K562 (cell line): Measurements from ENCODE around the gene DTD1. TPM values are rescaled to one million over a fixed set of nuclear protein-coding genes. Genes with fewer than 3 reads are reported as not detected.

Experiments
- ATAC-seq: fragments of 200-7000 bp; cut with Tn5 transposase; 3 replicates; pipeline ENCODE4 v1.9.1; 2020; ENCODE audit warnings: moderate library complexity
- BruUV-seq: library from RNA; stranded (reverse); fragments of 400-500 nt; replicated peaks from 2 replicates; lab custom pipeline; 2021; lab: Mats Ljungman, UMichigan
- CTCF ChIA-PET: fragments of 300-600 bp; formaldehyde crosslinking; extraction: SDS; loops from one replicate; lab custom pipeline; 2021; ENCODE audit warnings: low intra/inter-chr PET ratio; lab: Yijun Ruan, JAX
- POLR2A ChIA-PET: fragments of 300-600, 350-650 bp; sonication (Branson Sonifier 250); formaldehyde crosslinking; extraction: SDS; loops from one replicate; lab custom pipeline; 2021; ENCODE audit warnings: antibody characterized with exemption, inconsistent platforms; lab: Yijun Ruan, JAX
- DNase-seq, 4 experiments: peaks; one replicate each; pipeline versions ENCODE4 v3.0.0 to v3.0.0-alpha.2; 2011 to 2018; ENCODE audit warnings: low spot score in 3 of 4, mixed read lengths in 3 of 4; ENCODE audit errors: extremely low read depth in 1 of 4
- FAIRE-seq: peaks from 2 replicates; lab custom pipeline; 2011; peaks lifted over from hg19 to GRCh38; lab: Jason Lieb, UNC
- H2AFZ ChIP-seq: 2 replicates; pipeline ENCODE4 v1.6.0; 2011; ENCODE audit warnings: low read depth, low read length, control low read depth, inconsistent platforms
- H3K27ac ChIP-seq: fragments of 200-600 bp; 3 replicates; pipeline ENCODE4 v1.8.0; 2011; ENCODE audit warnings: low read depth, mild to moderate bottlenecking, control low read depth, inconsistent platforms, low read length, moderate library complexity, mixed read lengths; ENCODE audit errors: extremely low read depth
- H3K27me3 ChIP-seq, 2 experiments: fragments of 300-600 bp in 1 of 2; 2 replicates in 1 of 2; 3 replicates in 1 of 2; pipeline versions ENCODE4 v1.6.0 to v1.8.0; 2011; ENCODE audit warnings: inconsistent platforms in 2 of 2, low read length in 2 of 2, mild to moderate bottlenecking in 1 of 2, mixed read lengths in 1 of 2, moderate library complexity in 1 of 2; ENCODE audit not compliant: control insufficient read depth in 2 of 2, insufficient read depth in 2 of 2
- H3K36me3 ChIP-seq: fragments of 300-600 bp; 3 replicates; pipeline ENCODE4 v1.8.0; 2011; ENCODE audit warnings: mild to moderate bottlenecking, low read length, inconsistent platforms; ENCODE audit not compliant: control insufficient read depth, insufficient read depth
- H3K4me1 ChIP-seq, 2 experiments: fragments of 200-600 bp in 1 of 2; replicated peaks in 1 of 2; 2 replicates in 1 of 2; 3 replicates in 1 of 2; pipeline versions ENCODE4 v1.5.1 to v1.8.0; 2011; ENCODE audit warnings: inconsistent platforms in 2 of 2, low read length in 2 of 2, mild to moderate bottlenecking in 1 of 2, mixed read lengths in 1 of 2, moderate library complexity in 1 of 2; ENCODE audit not compliant: control insufficient read depth in 2 of 2, insufficient read depth in 2 of 2
- H3K4me2 ChIP-seq: 2 replicates; pipeline ENCODE4 v1.6.1; 2011; ENCODE audit warnings: low read length, control low read depth, inconsistent platforms, mixed read lengths; ENCODE audit not compliant: insufficient read depth
- H3K4me3 ChIP-seq: fragments of 200-600 bp; sonication (generic), shearing (Covaris generic); 2 replicates; pipeline ENCODE4 v1.5.1; 2016; ENCODE audit warnings: control low read depth, inconsistent platforms
- H3K79me2 ChIP-seq: fragments of 200-600 bp; 3 replicates; pipeline ENCODE4 v1.8.0; 2011; ENCODE audit warnings: low read length, inconsistent platforms; ENCODE audit not compliant: control insufficient read depth, insufficient read depth
- H3K9ac ChIP-seq, 2 experiments: 2 replicates each; pipeline versions ENCODE4 v1.6.0 to v1.6.1; 2011; ENCODE audit warnings: low read depth in 2 of 2, low read length in 2 of 2, control low read depth in 1 of 2, inconsistent platforms in 1 of 2, mild to moderate bottlenecking in 1 of 2, mixed read lengths in 1 of 2; ENCODE audit not compliant: insufficient read depth in 1 of 2
- H3K9me1 ChIP-seq: one replicate; pipeline ENCODE4 v1.6.0; 2011; ENCODE audit warnings: inconsistent platforms, mild to moderate bottlenecking, low read length, moderate library complexity; ENCODE audit not compliant: control insufficient read depth, insufficient read depth
- H3K9me3 ChIP-seq: replicated peaks from 2 replicates; pipeline ENCODE4 v1.5.1; 2011; ENCODE audit warnings: low read depth, low read length, inconsistent platforms; ENCODE audit not compliant: control insufficient read depth, insufficient read depth
- H4K20me1 ChIP-seq: replicated peaks from 2 replicates; pipeline ENCODE4 v1.6.1; 2011; ENCODE audit warnings: low read length, inconsistent platforms, mixed read lengths; ENCODE audit not compliant: control insufficient read depth, insufficient read depth
- CBX2 ChIP-seq: fragments of 200-600 bp; sonication (generic); IDR thresholded peaks from one replicate; pipeline ENCODE4 v1.6.1; 2012; ENCODE audit warnings: mild to moderate bottlenecking, low read length, inconsistent platforms; ENCODE audit not compliant: insufficient read depth, poor library complexity, severe bottlenecking
- RAD21 ChIP-seq, 2 experiments: fragments of 250-450 bp in 1 of 2; fragments of 450-650 bp in 1 of 2; sonication (Bioruptor Pico) in 1 of 2; formaldehyde crosslinking in 1 of 2; IDR thresholded peaks in 1 of 2; conservative IDR thresholded peaks in 1 of 2; 2 replicates each; pipeline versions ENCODE4 v1.4.0 to v1.8.0; 2020 to 2022; ENCODE audit warnings: mild to moderate bottlenecking in 2 of 2, moderate library complexity in 1 of 2
- SMC3 ChIP-seq: conservative IDR thresholded peaks from 2 replicates; pipeline ENCODE4 v1.6.1; 2011; ENCODE audit warnings: low read depth, low read length, improper control_type of control experiment; ENCODE audit not compliant: insufficient read depth
- ZNF449 ChIP-seq: fragments of 250-450 bp; sonication (Bioruptor Pico); IDR thresholded peaks from 2 replicates; pipeline ENCODE4 v1.8.0; 2022; ENCODE audit warnings: moderate library complexity, mild to moderate bottlenecking, inconsistent platforms
- ZNF655 ChIP-seq: fragments of 250-450 bp; sonication (Bioruptor Pico); IDR thresholded peaks from 2 replicates; pipeline ENCODE4 v1.5.0; 2021
- WGBS: fragments of 100-300 bp; shearing (Covaris generic); methylation state at CpG from one replicate; pipeline ENCODE4 v1.1.6; 2016; ENCODE audit warnings: low coverage, mixed read lengths; ENCODE audit not compliant: insufficient coverage; ENCODE audit errors: missing lambda C conversion rate; 5-methylcytosine and 5-hydroxymethylcytosine counted together
- in situ Hi-C: fragments of 300-500 bp; cut with MboI; formaldehyde crosslinking; loops from 4 replicates; pipeline ENCODE4 v1.15.0; 2018; ENCODE audit warnings: inconsistent platforms, mixed read lengths
- intact Hi-C: fragments of 100-400 bp; cut with micrococcal nuclease; formaldehyde crosslinking; loops from 2 replicates; pipeline ENCODE4 v1.14.2; 2022
- polyA plus RNA-seq, 8 experiments: library from polyadenylated mRNA; depleted of rRNA in 4 of 8; stranded (reverse) in 5 of 8; unstranded in 3 of 8; fragments of >200 nt; fragmentation: Nextera tagmentation in 2 of 8; fragmentation: Illumina TruSeq in 1 of 8; extraction: Ambion mirVana in 2 of 8; extraction: Trizol in 1 of 8; gene quantifications; 2 replicates each; pipeline versions ENCODE4 v1.2.1 to v1.2.3, GENCODE V29; 2011 to 2014; ENCODE audit warnings: inconsistent platforms in 1 of 8, missing spikeins in 1 of 8
- total RNA-seq, 7 experiments: library from RNA; depleted of rRNA in 6 of 7; stranded (reverse); fragments of >200 nt in 6 of 7; fragmentation: Illumina TruSeq in 2 of 7; extraction: Trizol in 2 of 7; gene quantifications; 2 replicates each; pipeline versions ENCODE4 v1.2.1 to v1.2.3, GENCODE V29; 2011 to 2021; ENCODE audit warnings: low replicate concordance in 1 of 7
- TF ChIP-seq, protein P1 (sequence below): fragments of 450-650 bp; formaldehyde crosslinking; IDR thresholded peaks from 2 replicates; pipeline ENCODE4 v1.4.0; 2022; ENCODE audit warnings: missing genetic modification characterization
- TF ChIP-seq, protein P2 (sequence below), 2 experiments: fragments of 450-650 bp in 1 of 2; sonication (generic) in 1 of 2; formaldehyde crosslinking in 1 of 2; IDR thresholded peaks; 2 replicates each; pipeline versions ENCODE4 v1.7.1 to v1.9.0; 2016 to 2022; ENCODE audit warnings: inconsistent platforms in 1 of 2, mild to moderate bottlenecking in 1 of 2, missing genetic modification reagents in 1 of 2

The DTD1 gene
- total and polyA plus RNA-seq, 9 of the 15 experiments (the other 6 are each of a cell fraction or from before 2014, with no cell fraction given), result 5.7 to 28.6 (median 26.8) TPM

DNA sequence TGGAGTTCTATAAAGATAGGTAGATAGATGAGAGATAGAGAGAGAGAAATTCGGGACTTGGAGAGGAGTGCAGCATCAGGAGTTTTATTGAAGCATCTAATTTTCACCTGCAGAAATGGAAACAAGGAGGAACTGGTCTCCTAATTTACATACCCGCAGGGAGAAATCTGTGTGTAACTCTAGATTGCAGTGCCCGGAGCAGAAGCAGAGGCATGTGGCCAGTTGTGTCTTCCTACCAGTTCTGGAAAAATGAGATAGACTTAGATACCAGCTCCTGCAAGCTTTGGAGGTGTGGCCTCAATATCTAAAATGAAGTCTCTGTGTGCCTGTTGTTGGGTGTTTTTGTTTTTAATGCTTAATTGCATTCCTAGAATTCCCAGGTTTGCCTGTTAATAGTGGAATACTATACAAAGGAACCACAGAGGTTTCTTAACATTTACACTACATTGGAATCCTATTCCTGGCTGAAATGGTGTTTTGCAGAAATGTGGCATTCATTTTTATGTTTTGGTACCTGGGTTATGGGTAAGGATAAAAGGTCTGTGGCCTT, 57.4 kb downstream of the DTD1 start:
- WGBS, result 25% methylated on average over 3 of the region's 3 CpGs
- CTCF ChIA-PET, result no interaction called here
- no peaks in the 10 kb centered on the region for H3K4me1 ChIP-seq
- TF ChIP-seq ZNF449 (CRISPR knock-in tag), result no peak
- no peak for TF ChIP-seq SMC3
- TF ChIP-seq ZNF655, result no peak
- TF ChIP-seq RAD21 (CRISPR knock-in tag; conservative IDR thresholded peaks at IDR 0.05 in 1 of 2, IDR thresholded peaks at IDR 0.05 in 1 of 2), result no peak
- TF ChIP-seq, protein P1, sequence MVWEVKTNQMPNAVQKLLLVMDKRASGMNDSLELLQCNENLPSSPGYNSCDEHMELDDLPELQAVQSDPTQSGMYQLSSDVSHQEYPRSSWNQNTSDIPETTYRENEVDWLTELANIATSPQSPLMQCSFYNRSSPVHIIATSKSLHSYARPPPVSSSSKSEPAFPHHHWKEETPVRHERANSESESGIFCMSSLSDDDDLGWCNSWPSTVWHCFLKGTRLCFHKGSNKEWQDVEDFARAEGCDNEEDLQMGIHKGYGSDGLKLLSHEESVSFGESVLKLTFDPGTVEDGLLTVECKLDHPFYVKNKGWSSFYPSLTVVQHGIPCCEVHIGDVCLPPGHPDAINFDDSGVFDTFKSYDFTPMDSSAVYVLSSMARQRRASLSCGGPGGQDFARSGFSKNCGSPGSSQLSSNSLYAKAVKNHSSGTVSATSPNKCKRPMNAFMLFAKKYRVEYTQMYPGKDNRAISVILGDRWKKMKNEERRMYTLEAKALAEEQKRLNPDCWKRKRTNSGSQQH (CRISPR knock-in tag), result no peak
- TF ChIP-seq, protein P2, sequence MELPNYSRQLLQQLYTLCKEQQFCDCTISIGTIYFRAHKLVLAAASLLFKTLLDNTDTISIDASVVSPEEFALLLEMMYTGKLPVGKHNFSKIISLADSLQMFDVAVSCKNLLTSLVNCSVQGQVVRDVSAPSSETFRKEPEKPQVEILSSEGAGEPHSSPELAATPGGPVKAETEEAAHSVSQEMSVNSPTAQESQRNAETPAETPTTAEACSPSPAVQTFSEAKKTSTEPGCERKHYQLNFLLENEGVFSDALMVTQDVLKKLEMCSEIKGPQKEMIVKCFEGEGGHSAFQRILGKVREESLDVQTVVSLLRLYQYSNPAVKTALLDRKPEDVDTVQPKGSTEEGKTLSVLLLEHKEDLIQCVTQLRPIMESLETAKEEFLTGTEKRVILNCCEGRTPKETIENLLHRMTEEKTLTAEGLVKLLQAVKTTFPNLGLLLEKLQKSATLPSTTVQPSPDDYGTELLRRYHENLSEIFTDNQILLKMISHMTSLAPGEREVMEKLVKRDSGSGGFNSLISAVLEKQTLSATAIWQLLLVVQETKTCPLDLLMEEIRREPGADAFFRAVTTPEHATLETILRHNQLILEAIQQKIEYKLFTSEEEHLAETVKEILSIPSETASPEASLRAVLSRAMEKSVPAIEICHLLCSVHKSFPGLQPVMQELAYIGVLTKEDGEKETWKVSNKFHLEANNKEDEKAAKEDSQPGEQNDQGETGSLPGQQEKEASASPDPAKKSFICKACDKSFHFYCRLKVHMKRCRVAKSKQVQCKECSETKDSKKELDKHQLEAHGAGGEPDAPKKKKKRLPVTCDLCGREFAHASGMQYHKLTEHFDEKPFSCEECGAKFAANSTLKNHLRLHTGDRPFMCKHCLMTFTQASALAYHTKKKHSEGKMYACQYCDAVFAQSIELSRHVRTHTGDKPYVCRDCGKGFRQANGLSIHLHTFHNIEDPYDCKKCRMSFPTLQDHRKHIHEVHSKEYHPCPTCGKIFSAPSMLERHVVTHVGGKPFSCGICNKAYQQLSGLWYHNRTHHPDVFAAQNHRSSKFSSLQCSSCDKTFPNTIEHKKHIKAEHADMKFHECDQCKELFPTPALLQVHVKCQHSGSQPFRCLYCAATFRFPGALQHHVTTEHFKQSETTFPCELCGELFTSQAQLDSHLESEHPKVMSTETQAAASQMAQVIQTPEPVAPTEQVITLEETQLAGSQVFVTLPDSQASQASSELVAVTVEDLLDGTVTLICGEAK (IDR thresholded peaks at IDR 0.05), result no peak
- TF ChIP-seq, protein P2 (CRISPR knock-in tag; IDR thresholded peaks at IDR 0.05), result no peak
- TF ChIP-seq CBX2, result no peak

More for the DNA sequence above, 57.4 kb downstream of the DTD1 start:
- intact Hi-C loops (no loop called here), in situ Hi-C loops (no loop called here)
- Histone ChIP-seq H4K20me1 (no peaks in the 10 kb centered on the region), H3K4me2 (no peak overlapping the region), H3K9me1 (no peaks in the 10 kb centered on the region), H3K36me3 (no peaks in the 10 kb centered on the region), H3K27me3 (no peaks in the 10 kb centered on the region), H3K4me3 (no peak overlapping the region), H3K9me3 (no peaks in the 10 kb centered on the region), H3K27ac (no peak overlapping the region), H3K9ac (no peak overlapping the region), H2AFZ (no peak overlapping the region), H3K79me2 (no peaks in the 10 kb centered on the region)
- no TSS peak for BruUV-seq
- DNase-seq, result no peak
- no peak for ATAC-seq
- POLR2A ChIA-PET, result no interaction called here
- no peak for FAIRE-seq
